G401 (cell line): ENCODE results near the gene EPS8L1. TPM values are rescaled to one million over a fixed set of nuclear protein-coding genes. Genes with fewer than 3 reads are reported as not detected.
"Not testable (repeated sequence)": the region's sequence is repeated elsewhere in the genome, so short reads cannot be mapped to it uniquely, and the experiment has no call there.

Experiments used
- DNase-seq: peaks from one replicate; pipeline ENCODE4 v3.0.0-alpha.2; 2015; ENCODE audit warnings: low spot score
- in situ Hi-C: cut with HindIII; loops from 2 replicates; pipeline ENCODE4 v1.10.0; 2016; ENCODE audit warnings: low sequenced_read_pairs, mixed read lengths
- total RNA-seq: library from RNA; depleted of rRNA; stranded (reverse); fragments of >200 nt; shearing (Covaris generic); gene quantifications from 2 replicates; pipeline ENCODE4 v1.2.3, GENCODE V29; 2014; rRNA removed

The EPS8L1 gene
- 9.7 and 11.7 TPM in 2 replicates for total RNA-seq

- in situ Hi-C loops, result no loop called here
- no peak for DNase-seq
These were observed at the start of gene EPS8L1 for GRCh38 chr19:55075371-55075998. TSS of gene EPS8L1 (plus strand) at chr19:55075869. CDS start at chr19:55076445, 576 bp downstream.

GRCh38 chr19:55027140-55027471, 48.6 kb upstream of the EPS8L1 start:
- DNase-seq, in situ Hi-C loops: not testable (repeated sequence)

DNA sequence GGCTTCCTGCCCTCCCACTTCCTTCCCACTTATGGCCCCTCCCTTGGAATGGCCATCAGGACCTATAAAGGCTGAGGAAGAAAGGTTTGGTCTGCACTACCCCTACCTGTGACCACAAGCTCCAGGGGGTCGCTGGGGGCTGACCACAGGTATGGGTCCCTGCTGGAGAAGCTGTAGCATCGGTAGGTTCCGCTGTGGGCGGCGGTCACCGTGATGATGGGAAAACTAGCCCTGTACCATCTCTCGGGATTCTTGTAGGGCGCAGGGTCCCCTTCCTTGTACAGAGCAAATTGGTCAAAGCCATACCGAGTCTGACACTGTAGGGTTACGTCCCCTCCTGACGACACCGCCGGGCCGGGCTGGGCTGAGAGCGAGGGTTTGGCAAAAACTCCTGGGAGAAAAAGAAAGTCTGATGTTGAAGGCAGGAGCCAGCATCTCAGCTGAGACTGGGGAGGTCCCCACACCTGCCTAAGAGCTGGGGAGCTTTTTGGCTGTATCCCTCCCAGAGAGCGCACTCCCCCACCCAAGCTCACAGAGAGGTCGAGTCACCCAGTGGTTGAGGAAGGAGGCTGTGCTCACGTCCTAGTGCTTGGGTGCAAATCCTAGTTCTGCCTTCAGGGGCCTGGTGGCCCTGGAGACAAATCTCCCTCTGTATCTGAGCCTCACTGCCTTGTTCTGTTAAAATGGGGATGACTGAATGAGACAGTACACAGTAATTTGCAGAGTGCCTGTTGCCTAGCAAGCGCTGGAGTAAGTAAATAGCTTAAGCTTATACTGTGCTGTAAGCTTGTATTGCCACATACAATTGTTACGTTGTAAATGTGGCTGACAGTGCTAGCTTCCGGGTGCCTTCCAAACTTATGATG, 48.0 kb upstream of the EPS8L1 start:
- no peak for DNase-seq

DNA sequence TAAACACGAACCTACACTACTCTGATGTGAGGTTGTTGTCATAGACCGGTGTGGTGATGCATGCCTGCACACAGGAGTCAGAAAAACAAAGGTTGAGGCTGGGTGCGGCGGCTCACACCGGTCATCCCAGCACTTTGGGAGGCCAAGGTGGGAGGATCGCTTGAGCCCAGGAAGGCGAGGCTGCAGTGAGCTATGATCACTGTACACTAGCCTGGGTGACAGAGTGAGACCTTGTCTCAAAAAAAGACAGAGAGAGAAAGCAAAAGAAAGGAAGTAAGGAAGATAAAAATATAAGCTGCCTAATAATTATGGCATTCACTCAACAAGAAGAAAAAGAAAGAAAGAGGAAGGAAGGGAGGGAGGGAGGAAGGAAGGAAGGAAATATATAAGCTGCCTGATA, 46.9 kb upstream of the EPS8L1 start:
- in situ Hi-C loops, result no loop called here

More for the DNA sequence above, 48.0 kb upstream of the EPS8L1 start:
- in situ Hi-C loops, result no loop called here

DNA sequence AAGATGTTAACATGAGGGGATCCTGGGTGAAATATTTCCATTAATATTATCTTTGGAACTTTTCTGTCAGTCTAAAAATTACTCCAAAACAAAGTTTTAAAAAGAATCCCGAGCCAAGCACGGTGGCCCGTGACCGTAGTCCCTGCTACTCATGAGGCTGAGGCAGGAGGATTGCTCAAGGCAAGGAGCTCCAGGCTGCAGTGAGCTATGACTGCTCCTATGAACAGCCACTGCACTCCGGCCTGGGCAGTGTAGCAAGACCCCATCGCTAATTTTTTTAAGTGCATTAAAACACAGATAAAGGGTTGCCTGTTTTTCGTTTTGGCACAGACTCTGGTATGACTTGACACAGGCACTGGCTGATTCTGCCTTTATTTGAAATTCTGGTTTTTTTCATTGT, 44.5 kb upstream of the EPS8L1 start:
- no peak for DNase-seq
- in situ Hi-C loops, result no loop called here

More for the DNA sequence above, 46.9 kb upstream of the EPS8L1 start:
- no peak for DNase-seq

GRCh38 chr19:55032170-55032800, 43.4 kb upstream of the EPS8L1 start:
- no peak for DNase-seq
- in situ Hi-C loops, result no loop called here

- DNase-seq, in situ Hi-C loops: not testable (repeated sequence)
These were observed 42.6 kb upstream of the EPS8L1 start for GRCh38 chr19:55032976-55033643.

GRCh38 chr19:55034751-55035150, 40.9 kb upstream of the EPS8L1 start:
- DNase-seq, result no peak
- in situ Hi-C loops, result no loop called here

- in situ Hi-C loops, result no loop called here
- no peak for DNase-seq
These were observed 39.6 kb upstream of the EPS8L1 start for GRCh38 chr19:55036058-55036457.

- in situ Hi-C loops, DNase-seq: not testable (repeated sequence)
These were observed 38.1 kb upstream of the EPS8L1 start for GRCh38 chr19:55037603-55038002.

DNA sequence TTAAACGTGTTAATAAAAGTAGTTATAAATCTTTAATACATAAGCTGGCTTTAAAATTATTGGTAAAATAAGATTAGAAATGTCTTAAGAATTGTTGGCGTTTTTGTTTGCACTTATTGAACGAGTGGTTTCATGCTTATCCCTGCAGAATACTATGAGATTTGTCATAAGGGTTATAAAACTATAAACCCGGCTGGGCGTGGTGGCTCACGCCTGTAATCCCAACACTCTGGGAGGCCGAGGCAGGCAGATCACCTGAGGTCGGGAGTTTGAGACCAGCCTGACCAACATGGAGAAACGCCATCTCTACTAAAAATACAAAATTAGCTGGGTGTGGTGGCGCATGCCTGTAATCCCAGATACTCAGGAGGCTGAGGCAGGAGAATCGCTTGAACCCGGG, 35.0 kb upstream of the EPS8L1 start:
- in situ Hi-C loops, DNase-seq: not testable (repeated sequence)

DNA sequence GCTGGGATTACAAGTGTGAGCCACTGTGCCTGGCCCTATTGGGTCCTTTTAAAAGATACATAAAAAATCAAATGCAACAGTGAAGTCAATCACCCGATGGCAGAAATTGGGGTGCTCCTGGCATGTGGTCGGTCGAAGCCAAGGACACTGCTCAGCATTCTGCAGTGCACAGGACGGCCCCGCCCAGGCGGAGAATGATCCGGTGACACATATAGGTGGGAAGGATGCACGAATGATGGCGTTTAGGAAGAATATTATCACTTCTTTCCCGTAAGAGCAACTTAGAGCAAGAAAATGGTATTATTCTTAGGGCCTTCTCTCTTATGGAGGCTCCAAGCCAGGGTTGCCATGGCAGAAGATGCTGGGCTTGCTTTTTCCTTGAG, 34.4 kb upstream of the EPS8L1 start:
- DNase-seq, result no peak
- in situ Hi-C loops, result no loop called here

DNA sequence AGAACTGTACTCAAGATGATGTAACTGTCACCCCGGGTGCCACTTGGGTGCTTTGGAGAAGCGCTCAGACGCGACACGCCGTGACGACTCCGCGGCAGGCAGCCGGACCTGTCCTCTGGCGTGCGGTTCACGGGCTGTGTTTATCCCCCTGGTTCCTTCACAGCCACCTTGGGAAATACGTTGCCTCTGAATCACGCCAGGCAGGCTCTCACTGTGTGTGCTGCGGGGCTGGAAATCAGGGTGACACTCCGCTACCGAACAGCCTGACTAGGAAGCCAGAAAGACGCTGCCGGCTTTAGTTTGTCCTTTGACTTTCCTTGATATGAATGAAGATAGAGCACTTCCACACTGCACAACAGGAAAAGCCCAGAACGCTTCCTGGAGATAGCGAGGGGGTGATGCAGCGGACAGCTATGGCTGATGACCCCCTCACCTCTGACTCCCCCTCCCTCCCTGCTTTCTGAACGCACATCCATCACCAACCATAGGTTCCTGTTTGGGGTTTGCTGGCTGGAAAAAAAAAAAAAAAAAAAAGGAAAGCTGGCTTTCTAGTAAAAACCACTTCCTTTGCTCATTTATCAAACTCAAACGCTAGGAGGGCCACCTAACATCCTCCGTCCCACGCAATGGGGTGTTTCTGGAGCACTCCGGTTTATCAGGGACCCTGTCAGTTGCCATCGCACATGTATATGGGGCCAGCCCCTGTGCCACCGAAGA, 33.9 kb upstream of the EPS8L1 start:
- in situ Hi-C loops, result no loop called here
- no peak for DNase-seq

DNA sequence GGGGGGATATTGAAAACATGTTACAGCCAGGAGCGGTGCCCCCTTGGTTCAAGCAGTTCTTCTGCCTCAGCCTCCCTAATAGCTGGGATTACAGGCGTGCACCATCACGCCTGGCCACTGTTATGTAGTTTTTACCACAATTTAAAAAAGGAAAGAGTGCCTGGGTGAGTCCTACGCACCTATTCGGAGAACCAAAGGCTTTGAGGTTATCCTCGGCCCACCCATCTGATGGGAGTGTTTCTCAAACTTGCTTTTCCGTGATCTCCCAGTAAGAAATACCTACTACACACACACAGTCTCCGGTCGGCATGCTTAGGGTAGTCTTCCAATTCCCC, 33.4 kb upstream of the EPS8L1 start:
- in situ Hi-C loops, result no loop called here
- DNase-seq, result no peak

DNA sequence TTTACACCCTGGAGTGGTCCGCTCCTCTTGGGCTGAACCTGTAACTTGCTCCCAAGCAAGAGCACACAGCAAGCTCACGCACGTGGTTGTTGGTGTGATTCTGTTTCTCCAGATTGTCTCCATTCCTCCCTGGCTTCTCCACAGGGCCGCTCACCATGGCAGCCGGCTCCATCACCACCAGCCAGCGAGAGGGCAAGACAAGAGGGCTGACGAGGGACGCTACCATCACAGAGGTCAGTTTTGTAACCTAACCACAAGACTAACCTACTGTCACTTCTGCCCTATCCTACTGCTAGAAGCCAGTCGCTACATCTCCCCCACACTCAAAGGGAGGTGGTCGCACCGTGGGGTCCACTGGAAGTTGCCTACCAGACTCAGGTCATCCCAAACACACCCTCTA, 33.0 kb upstream of the EPS8L1 start:
- in situ Hi-C loops, result no loop called here
- no peak for DNase-seq

DNA sequence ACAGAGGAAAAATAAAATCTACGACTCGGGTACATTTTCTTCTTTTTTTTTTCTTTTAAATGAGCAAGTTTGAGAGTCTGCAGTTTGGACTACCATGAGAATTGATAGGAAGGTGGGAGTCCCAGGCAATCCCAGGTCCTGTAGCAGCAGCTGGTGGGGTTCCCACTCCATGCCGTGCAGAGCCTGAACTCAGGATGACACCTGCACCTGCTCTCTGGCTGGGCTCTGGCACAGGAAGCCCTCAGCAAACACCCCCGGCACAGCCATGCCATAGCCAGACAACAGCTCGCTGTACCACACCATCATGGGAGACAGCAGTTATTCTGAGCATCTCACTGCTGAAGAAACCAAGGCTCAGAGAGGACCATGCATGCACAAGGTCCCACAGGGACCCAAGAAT, 31.4 kb upstream of the EPS8L1 start:
- no peak for DNase-seq
- in situ Hi-C loops, result no loop called here

GRCh38 chr19:55044771-55045716, 30.6 kb upstream of the EPS8L1 start:
- in situ Hi-C loops, result no loop called here
- DNase-seq, result no peak

GRCh38 chr19:55046975-55047622, 28.6 kb upstream of the EPS8L1 start:
- DNase-seq, result no peak
- in situ Hi-C loops, result no loop called here
